Measurements from ENCODE around the gene ANKMY1.

- TF ChIP-seq CTCF (IDR thresholded peaks at IDR 0.05) (no peak), ZFX (IDR thresholded peaks at IDR 0.05; ENCODE audit: borderline replicate concordance) (no peak)
Measured at GRCh38 chr2:240449764-240450531, 107.8 kb downstream of the ANKMY1 start.

Data from 22Rv1 (cell line).